Endometrial microvascular endothelial cells (primary cell): ENCODE results near the gene DOC2A. TPM values are rescaled to one million over a fixed set of nuclear protein-coding genes. Genes with fewer than 3 reads are reported as not detected.
"Not testable (repeated sequence)": the region's sequence is repeated elsewhere in the genome, so short reads cannot be mapped to it uniquely, and the experiment has no call there.

ENCODE experiments used
- in situ Hi-C: cut with HindIII; loops from 2 replicates; pipeline ENCODE4 v1.10.0; 2017; ENCODE audit warnings: low sequenced_read_pairs, low pct_unique_long_range_greater_than_20kb; ENCODE audit errors: inconsistent ontology term
- total RNA-seq: library from RNA; depleted of rRNA; stranded (reverse); fragments of >200 nt; gene quantifications from one replicate; pipeline ENCODE4 v1.2.3, GENCODE V29; 2015; ENCODE audit errors: inconsistent ontology term

DOC2A gene
- total RNA-seq, 1 donor from 2014 or later, result not detected

- in situ Hi-C loops, result no loop called here
Measured at GRCh38 chr16:29978081-29978480, 32.7 kb downstream of the DOC2A start.

GRCh38 chr16:29977063-29977825, 33.6 kb downstream of the DOC2A start:
- in situ Hi-C loops, result no loop called here

DNA sequence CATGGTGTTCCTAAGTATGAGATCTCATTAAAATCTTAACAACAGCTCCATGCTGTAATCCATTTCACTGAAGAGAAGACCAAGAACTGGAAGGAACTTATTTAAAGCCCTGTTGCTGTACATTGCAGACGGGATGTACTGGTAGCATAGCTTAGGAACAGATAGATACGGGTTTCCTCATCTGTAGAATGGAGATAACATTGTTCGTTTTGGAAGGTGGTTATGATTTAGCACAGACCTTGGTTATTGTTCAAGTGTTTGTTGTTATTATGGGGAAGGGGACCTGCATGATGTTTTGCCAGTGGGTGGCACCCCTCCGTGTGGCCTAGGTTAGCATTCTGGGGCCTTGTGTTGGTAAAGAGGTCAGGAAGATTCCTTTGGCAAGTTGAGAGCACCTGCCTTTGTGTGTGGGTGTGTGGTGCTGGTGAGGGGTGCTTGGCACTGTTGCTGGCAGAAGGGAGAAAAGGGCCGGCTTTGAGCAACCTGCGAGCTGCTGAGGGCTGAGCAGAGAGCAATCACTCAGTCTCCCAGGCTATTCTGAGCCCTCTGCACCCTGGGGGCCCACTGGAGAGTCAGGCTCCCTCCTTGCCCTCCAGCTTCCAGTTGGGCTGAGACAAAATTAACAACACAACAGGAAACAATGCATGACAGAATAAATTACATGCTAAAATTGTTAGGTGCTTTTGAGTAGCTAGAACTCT, 34.9 kb downstream of the DOC2A start:
- in situ Hi-C loops, result no loop called here

DNA sequence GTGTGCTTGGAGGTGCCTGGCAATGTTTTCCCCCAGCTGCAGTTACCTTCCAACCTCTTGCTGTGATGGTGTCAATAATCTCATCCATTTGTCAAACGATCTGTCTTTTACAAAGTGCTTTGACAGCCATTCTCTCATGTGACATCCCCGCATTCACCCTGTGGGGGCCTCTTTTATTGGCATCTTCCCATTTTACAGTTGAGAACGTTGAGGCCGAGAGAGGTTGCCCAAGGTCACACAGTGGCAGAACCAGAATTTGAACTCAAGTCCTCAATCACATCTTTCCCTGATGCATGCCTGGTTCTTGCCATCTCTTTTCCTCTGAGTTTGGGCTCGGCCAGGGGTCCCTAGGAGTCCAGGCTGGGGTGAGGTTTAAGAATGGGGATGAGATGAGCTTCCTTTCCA, 35.7 kb downstream of the DOC2A start:
- in situ Hi-C loops, result no loop called here

- in situ Hi-C loops, result no loop called here
Measured at GRCh38 chr16:29974291-29975133, 36.3 kb downstream of the DOC2A start.

GRCh38 chr16:29973384-29974246, 37.2 kb downstream of the DOC2A start, which contains the start of gene TAOK2:
TSS of gene TAOK2 (plus strand) at chr16:29973868. CDS start at chr16:29977773, 3,905 bp downstream.
- in situ Hi-C loops, result no loop called here

- in situ Hi-C loops, result no loop called here
Measured at GRCh38 chr16:29972992-29973383, 37.8 kb downstream of the DOC2A start.

- in situ Hi-C loops, result no loop called here
Measured at GRCh38 chr16:29972500-29972899, 38.3 kb downstream of the DOC2A start.

GRCh38 chr16:29971304-29971703, 39.5 kb downstream of the DOC2A start:
- in situ Hi-C loops, result no loop called here

DNA sequence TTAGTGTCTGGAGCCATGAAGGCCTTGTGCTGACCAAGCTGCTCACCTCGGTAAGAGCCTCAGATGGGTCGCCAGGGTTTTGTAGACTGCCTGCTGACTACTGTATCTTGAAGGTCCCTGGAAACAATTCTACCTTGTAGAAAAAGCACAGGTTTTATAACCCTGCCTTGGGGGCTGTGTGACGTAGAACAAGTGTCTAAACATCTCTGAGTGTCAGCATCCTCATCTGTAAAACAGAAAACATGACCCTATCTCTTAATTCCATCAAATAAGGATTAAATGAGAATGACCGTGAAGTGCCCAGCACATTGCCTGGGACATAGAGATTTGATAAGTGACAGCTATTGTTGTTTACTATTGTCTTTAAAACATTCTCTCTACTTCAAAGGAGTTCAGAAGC, 42.6 kb downstream of the DOC2A start:
- in situ Hi-C loops, result no loop called here

GRCh38 chr16:29963021-29963743, 47.6 kb downstream of the DOC2A start:
- in situ Hi-C loops, result no loop called here

DNA sequence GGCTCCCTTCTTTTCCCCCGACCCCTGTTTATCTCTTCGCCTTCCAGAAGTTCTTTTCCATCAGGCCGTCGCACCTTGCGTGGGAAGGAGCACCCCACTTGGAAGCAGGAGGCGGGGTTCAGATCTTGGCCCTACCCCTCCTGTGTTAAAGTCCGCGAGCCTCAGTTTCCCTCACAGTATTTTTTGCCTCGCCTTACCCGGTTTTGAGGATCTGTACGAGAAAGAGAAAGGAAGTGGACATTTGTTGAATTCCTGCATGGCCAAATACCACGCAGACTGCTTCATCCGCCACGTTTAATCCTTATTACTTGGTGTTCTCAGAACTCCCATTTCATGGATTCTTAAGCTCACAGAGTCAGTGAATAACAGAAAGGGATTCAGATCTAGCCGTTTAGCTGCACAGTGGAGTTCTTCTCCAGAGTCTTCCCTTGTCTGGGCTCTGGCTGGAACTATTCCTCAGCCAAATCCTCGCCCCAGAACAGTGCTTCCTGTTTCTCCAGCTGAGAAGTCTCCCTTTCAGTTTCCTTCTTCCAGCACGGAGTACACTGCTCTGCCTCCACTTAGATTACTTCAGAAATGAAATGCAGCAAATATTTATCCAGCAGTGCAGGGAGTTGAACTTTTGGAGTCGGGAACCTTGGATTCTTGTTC, 48.4 kb downstream of the DOC2A start:
- in situ Hi-C loops, result no loop called here

DNA sequence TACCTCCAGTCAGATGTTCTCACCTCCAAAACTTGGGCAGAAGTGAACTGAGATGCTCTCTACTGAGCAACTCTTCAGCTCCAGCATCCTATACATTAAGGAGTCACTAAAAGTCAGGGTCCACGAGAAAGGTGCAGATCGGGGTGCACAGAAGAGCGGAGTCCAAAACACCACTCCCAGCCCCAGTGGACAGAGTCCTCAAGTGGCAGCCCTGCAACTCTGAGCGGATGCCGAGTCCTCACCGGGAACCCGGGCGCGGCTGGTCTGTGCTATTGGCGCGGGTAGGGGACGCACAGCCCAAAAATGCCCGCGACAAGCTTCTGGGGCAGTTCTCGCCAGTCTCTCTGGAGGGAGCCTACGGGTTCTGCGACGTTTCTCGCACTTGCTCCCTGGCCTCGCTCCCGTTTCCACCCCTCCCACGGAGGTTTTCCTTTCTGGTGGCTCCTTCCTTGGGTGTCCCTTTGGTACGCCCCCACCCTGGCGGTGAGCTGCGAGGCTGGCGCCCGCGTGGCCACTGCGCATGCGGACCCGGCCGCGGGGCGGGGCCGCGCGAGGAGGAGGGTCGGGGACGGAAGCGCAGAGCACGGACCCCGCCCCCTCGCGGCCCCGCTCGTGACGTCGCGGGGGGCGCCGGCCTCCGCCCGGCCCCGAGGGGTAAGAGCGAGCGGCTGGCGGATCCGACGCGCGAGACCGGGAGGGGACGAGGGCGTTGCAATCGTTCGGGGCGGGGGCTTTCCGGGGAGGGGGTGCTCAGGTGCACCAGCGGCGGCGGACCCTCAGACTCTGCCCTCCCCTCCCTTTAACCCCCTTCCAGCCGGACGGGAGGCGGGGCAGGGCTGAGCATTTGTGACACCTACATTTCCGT, 49.1 kb downstream of the DOC2A start, which contains the start of gene TMEM219:
TSS of gene TMEM219 (plus strand) at position 601 of the 865 bp plus-strand sequence. CDS start 1,065 bp downstream, outside the sequence.
- in situ Hi-C loops, result no loop called here

DNA sequence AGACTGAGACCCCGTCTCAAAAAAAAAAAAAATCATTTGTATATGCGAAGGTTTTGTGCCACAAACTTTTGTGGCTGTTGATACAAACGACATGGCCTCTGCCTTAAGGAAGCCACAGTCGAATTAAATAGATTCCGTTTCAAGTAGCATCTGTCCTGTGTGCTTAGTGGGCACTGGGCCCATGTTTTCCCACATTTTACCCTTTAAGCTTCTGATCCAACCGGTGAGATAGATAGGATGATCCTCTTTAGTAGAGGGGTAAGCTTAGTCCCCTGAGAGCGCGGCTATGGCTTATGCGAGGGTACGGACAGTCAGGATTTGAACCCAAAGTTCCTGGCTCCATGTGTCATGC, 49.7 kb downstream of the DOC2A start:
- in situ Hi-C loops, result no loop called here

DNA sequence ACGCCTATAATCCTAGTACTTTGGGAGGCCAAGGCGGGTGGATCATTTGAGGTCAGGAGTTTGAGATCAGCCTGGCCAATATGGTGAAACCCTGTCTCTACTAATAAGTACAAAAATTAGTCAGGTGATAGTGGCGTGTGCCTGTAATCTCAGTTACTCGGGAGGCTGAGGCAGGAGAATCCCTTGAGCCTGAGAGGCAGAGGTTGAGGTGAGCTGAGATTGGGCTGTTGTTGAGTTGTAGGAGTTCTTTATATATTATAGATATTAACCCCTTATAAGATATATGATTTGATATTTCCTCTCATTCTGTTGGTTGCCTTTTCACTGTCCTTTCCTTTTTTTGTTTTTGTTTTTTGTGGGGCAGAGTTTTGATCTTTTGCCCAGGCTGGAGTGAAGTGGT, 51.0 kb downstream of the DOC2A start:
- in situ Hi-C loops, result not testable (repeated sequence)

- in situ Hi-C loops, result no loop called here
Measured at GRCh38 chr16:29959293-29959692, 51.5 kb downstream of the DOC2A start.

- in situ Hi-C loops, result no loop called here
Measured at GRCh38 chr16:29958756-29959155, 52.1 kb downstream of the DOC2A start.
